GM19463 (cell line): ENCODE results near the gene TMEM254.
A peak's percentile ranks its signal among the peaks of the same experiment; 100 is the strongest.
"Not testable (repeated sequence)": the region's sequence is repeated elsewhere in the genome, so short reads cannot be mapped to it uniquely, and the experiment has no call there.

Source experiments
- ATAC-seq: cut with Tn5 transposase; IDR thresholded peaks from one replicate; pipeline ENCODE4 v1.9.1; 2021; ENCODE audit warnings: mild to moderate bottlenecking, moderate library complexity; ENCODE audit not compliant: unreplicated experiment

Gene TMEM254

DNA sequence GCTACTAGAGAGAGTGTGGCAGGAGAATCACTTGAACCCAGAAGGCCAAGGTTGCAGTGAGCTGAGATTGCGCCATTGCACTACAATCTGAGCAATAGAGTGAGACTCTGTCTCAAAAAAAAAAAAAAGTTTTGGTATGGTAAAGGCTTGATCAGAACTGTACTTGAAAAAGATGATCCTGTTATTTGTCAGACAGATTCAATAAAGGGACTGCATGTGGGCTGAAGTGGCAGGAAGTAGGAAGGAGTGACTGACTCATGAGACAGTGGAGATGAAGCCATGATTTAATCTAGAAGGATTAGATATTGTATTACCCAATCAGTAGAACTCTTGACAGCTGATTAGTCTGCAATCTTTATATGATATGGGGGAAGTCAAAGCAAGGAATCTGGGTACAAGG is 2.7 kb upstream of the TMEM254 start:
- no peak for ATAC-seq

GRCh38 chr10:80077869-80078447 is 507 bp upstream of the TMEM254 start:
- no peak for ATAC-seq

GRCh38 chr10:80079312-80079719 is 851 bp downstream of the TMEM254 start:
- no peak for ATAC-seq

- no peak for ATAC-seq
Measured at GRCh38 chr10:80081026-80081425, 2.6 kb downstream of the TMEM254 start.

- no peak for ATAC-seq
Measured at GRCh38 chr10:80081801-80082750, 3.6 kb downstream of the TMEM254 start.

DNA sequence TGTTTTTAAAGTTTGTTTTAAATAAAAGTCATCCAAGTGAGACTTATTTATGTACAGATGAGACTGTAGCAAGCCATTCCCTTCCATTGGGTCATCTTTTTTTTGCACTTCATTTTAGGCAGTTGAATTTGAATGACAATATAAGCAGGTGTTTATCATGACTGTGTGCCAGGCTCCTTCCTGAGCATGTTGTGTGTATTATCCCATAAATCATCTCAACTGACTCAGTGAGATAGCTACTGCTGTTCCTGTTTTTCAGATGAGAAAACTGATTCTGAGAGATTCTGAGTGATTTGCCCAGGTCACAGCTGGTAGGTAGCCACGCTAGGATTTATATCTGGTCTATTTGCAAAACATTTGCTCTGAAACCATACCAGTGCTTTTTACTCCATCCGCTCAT is 11.7 kb downstream of the TMEM254 start:
- no peak for ATAC-seq

- ATAC-seq: no peak
Measured at GRCh38 chr10:80094231-80094630, 15.8 kb downstream of the TMEM254 start.

DNA sequence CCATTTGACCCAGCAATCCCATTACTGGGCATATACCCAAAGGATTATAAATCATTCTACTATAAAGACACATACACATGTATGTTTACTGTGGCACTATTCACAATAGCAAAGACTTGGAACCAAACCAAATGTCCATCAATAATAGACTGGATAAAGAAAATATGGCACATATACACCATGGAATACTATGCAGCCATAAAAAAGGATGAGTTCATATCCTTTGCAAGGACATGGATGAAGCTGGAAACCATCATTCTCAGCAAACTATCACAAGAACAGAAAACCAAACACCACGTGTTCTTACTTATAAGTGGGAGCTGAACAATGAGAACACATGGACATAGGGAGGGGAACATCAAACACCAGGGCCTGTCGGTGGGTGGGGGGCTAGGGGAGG is 19.8 kb downstream of the TMEM254 start:
- not testable (repeated sequence) for ATAC-seq

GRCh38 chr10:80099295-80099694 is 20.8 kb downstream of the TMEM254 start:
- not testable (repeated sequence) for ATAC-seq

DNA sequence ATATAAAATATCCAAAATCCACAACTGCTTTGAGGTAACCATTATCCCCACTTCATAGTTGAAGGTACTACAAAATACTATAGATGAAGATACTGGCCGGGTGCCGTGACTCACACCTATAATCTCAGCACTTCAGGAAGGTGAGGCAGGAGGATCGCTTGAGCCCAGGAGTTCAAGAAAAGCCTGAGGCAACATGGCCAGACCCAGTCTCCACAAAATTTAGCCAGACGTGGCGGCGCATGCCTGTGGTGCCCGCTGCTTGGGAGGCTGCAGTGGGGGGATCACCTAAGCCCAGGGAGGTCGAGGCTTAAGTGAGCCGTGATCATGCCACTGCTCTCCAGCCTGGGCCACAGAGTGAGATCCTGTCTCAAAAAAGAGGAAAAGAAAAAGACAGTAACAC is 21.7 kb downstream of the TMEM254 start:
- no peak for ATAC-seq

- ATAC-seq: no peak
Measured at GRCh38 chr10:80100861-80101695, 22.6 kb downstream of the TMEM254 start.

GRCh38 chr10:80104066-80104926 is 25.8 kb downstream of the TMEM254 start:
- ATAC-seq: peak; percentile 57

DNA sequence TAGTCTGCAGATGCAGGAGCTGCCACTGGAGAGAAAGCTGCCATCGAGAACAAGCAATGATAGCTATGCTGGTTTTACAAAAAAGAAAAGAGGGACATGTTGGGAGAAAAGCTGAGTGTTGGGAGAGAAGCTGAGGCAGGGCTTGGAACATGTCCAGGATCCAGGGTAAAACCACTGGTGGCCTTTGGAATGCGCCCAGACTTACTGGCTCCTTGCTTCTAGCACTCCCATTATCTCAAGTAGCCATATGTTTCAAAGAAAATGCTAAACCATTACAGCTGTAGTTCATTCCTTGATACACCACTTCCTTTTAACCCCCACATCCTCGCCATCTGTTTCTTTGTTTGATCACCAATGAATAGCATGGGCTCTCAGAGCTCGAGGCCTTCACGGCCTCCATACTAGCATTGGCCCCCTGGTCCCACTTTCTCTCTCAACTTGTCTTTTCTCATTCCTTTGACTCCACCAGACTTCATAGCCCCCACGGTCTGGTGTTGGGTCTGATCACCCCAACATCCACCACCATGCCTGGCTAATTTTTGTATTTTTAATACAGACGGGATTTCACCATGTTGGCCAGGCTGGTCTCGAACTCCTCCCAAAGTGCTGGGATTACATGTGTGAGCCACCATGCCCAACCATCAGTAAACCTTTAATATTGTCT is 30.2 kb downstream of the TMEM254 start:
- ATAC-seq: no peak

GRCh38 chr10:80110986-80111385 is 32.5 kb downstream of the TMEM254 start:
- no peak for ATAC-seq

DNA sequence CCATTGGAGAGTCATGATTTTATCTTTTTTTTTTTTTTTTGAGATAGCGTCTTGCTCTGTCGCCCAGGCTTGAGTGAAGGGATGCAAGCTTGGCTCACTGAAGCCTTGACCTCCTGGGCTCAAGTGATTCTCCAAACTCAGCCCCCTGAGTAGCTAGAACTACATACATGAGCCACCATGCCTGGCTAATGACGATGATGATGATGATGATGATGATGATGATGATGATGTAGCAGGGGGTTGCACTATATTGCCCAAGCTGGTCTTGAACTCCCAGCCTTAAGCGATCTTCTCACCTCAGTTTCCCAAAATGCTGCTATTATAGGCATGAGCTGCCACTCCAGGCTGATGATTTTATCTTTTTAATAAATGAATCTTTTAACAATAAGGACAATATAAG is 40.2 kb downstream of the TMEM254 start:
- no peak for ATAC-seq

DNA sequence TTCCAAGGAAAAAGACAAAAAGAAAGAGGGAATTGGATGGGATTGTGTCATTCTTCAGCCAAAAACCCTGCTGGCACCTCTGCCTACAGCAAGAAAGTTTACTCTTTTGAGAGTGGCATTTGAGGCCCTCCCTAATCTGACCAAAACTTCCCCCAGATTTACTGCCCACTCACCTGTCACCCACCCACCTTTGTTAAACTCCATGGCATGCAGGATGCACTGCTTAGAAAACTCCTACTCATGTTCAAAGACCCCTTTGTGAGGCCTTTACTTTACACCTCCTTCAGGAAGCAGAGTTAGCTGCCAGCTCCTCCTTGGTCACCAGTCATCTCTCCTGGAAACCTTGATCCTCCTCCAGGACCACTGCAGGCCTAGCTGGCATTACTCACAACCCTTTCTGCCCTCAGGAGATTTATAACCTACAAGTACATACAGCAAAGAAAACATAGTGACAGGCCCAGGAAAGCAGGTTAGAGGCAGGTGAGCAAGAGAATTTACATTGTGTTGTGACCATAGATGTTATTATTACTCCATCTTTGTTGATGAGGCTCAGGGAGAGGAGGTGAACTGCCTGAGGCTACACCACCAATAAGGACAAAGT is 43.7 kb downstream of the TMEM254 start:
- ATAC-seq: no peak

GRCh38 chr10:80122746-80123145 is 44.3 kb downstream of the TMEM254 start:
- ATAC-seq: no peak

DNA sequence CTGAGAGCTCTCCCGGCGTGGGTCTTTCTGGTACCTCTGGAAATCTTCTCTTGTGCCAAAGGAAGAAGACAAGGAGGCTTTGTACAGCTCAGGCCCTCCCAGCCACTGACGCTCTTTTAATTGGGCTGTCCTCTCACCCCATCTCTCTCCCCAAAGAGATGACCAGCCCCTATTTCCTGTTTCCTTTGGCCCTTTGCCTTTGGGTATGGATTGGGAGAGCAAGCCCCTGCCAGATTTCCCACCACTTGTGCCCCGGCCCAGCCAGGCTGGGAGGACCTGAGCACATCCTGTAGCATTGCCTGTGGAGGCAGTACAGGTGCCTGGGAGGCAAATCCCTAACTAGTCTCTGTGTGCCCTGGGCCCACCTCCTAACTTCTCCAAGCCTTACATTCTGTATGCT is 48.4 kb downstream of the TMEM254 start:
- no peak for ATAC-seq

DNA sequence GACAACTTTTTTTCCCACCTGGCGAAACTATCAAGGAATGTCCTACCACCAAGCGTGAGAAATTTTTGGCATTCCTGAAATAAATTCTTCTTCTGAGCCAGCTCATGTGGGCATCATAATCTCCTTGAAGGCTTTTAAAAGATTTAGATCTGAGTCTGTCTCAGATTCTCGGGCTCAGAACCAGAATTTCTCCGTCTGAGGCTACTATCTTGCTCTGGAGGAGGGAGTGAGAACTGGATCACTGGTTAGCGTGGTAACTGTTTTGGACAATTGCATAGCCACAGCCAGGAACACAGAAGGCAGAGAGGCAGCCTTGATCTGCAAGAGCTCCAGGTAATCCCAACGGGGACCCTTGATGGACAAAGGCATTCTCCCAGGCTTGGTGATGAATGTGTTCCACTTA is 53.0 kb downstream of the TMEM254 start:
- no peak for ATAC-seq
